ENCODE results near the gene CNTN4.

Gene CNTN4

GRCh38 chr3:2863127-2863526 is 764.5 kb downstream of the CNTN4 start:
- Histone ChIP-seq H3K27me3 (ENCODE audit: insufficient read depth, low read depth, severe bottlenecking) (no peaks in the 10 kb centered on the region), H3K9me3 (ENCODE audit: severe bottlenecking) (no peaks in the 10 kb centered on the region), H3K27ac (no peak overlapping the region), H3K36me3 (no peaks in the 10 kb centered on the region), H3K4me3 (ENCODE audit: low read depth, low read length) (no peak overlapping the region)
- no peak for TF ChIP-seq CTCF (IDR thresholded peaks at IDR 0.05; ENCODE audit: low read depth, low read length)
- no peak for DNase-seq

- no peaks in the 10 kb centered on the region for H3K27me3 ChIP-seq (ENCODE audit: insufficient read depth, low read depth, severe bottlenecking)
- no peak for TF ChIP-seq CTCF (IDR thresholded peaks at IDR 0.05; ENCODE audit: low read depth, low read length)
- H3K4me3 ChIP-seq (ENCODE audit: low read depth, low read length) = no peak overlapping the region
- no peak for DNase-seq
- no peaks in the 10 kb centered on the region for H3K36me3 ChIP-seq
- H3K27ac ChIP-seq = no peak overlapping the region
- no peaks in the 10 kb centered on the region for H3K9me3 ChIP-seq (ENCODE audit: severe bottlenecking)
These were observed 771.2 kb downstream of the CNTN4 start for GRCh38 chr3:2869905-2870304.

GRCh38 chr3:2870724-2871333 is 772.2 kb downstream of the CNTN4 start:
- Histone ChIP-seq H3K9me3 (ENCODE audit: severe bottlenecking) (no peaks in the 10 kb centered on the region), H3K36me3 (no peaks in the 10 kb centered on the region), H3K27me3 (ENCODE audit: insufficient read depth, low read depth, severe bottlenecking) (no peaks in the 10 kb centered on the region), H3K27ac (no peak overlapping the region), H3K4me3 (ENCODE audit: low read depth, low read length) (no peak overlapping the region)
- no peak for DNase-seq
- no peak for TF ChIP-seq CTCF (IDR thresholded peaks at IDR 0.05; ENCODE audit: low read depth, low read length)

- Histone ChIP-seq H3K9me3 (ENCODE audit: severe bottlenecking) (no peaks in the 10 kb centered on the region), H3K27ac (no peak overlapping the region), H3K36me3 (no peaks in the 10 kb centered on the region), H3K27me3 (ENCODE audit: insufficient read depth, low read depth, severe bottlenecking) (no peaks in the 10 kb centered on the region), H3K4me3 (ENCODE audit: low read depth, low read length) (no peak overlapping the region)
- no peak for TF ChIP-seq CTCF (IDR thresholded peaks at IDR 0.05; ENCODE audit: low read depth, low read length)
- no peak for DNase-seq
These were observed 774.2 kb downstream of the CNTN4 start for GRCh38 chr3:2872884-2873283.

- H3K9me3 ChIP-seq (ENCODE audit: severe bottlenecking) = no peaks in the 10 kb centered on the region
- H3K27me3 ChIP-seq (ENCODE audit: insufficient read depth, low read depth, severe bottlenecking) = no peaks in the 10 kb centered on the region
- no peak for TF ChIP-seq CTCF (IDR thresholded peaks at IDR 0.05; ENCODE audit: low read depth, low read length)
- no peak for DNase-seq
- no peaks in the 10 kb centered on the region for H3K36me3 ChIP-seq
- H3K27ac ChIP-seq = no peak overlapping the region
- no peak overlapping the region for H3K4me3 ChIP-seq (ENCODE audit: low read depth, low read length)
These were observed 775.3 kb downstream of the CNTN4 start for GRCh38 chr3:2873986-2874385.

GRCh38 chr3:2875699-2876098 is 777.0 kb downstream of the CNTN4 start:
- TF ChIP-seq CTCF (IDR thresholded peaks at IDR 0.05; ENCODE audit: low read depth, low read length) = no peak
- Histone ChIP-seq H3K27me3 (ENCODE audit: insufficient read depth, low read depth, severe bottlenecking) (no peaks in the 10 kb centered on the region), H3K36me3 (no peaks in the 10 kb centered on the region), H3K27ac (no peak overlapping the region), H3K4me3 (ENCODE audit: low read depth, low read length) (no peak overlapping the region), H3K9me3 (ENCODE audit: severe bottlenecking) (no peaks in the 10 kb centered on the region)
- no peak for DNase-seq
